Measurements from ENCODE around the gene GRAP2. TPM values are rescaled to one million over a fixed set of nuclear protein-coding genes. Genes with fewer than 3 reads are reported as not detected.

Gene GRAP2
- polyA plus RNA-seq, 1 of the 3 experiments (the other 2 are of a cell fraction), result 0.13 TPM

GRCh38 chr22:39938509-39939111 is 37.7 kb downstream of the GRAP2 start:
- Histone ChIP-seq H3K27ac (ENCODE audit: low read depth in 2 of 2, low read length in 1 of 2) (no peak overlapping the region), H3K4me1 (ENCODE audit: control insufficient read depth in 1 of 2, insufficient read depth in 2 of 2, low read depth in 1 of 2, low read length in 1 of 2) (no peaks in the 10 kb centered on the region), H3K27me3 (ENCODE audit: insufficient read depth) (no peaks in the 10 kb centered on the region), H3K4me3 (ENCODE audit: low read depth in 2 of 2, low read length in 1 of 2) (no peak overlapping the region), H2AFZ (ENCODE audit: low read depth) (no peak overlapping the region), H3K9me3 (no peaks in the 10 kb centered on the region), H3K36me3 (replicated peaks in 1 of 2; ENCODE audit: control insufficient read depth in 1 of 2, insufficient read depth in 2 of 2, low read length in 1 of 2) (no peaks in the 10 kb centered on the region), H3K79me2 (ENCODE audit: insufficient read depth) (no peaks in the 10 kb centered on the region), H3K9ac (no peak overlapping the region), H3K9me2 (no peaks in the 10 kb centered on the region), H3F3A (replicated peaks; ENCODE audit: insufficient read depth) (no peaks in the 10 kb centered on the region), H3K4me2 (no peak overlapping the region), H4K20me1 (ENCODE audit: insufficient read depth) (no peaks in the 10 kb centered on the region)
- CTCF ChIA-PET, result no interaction called here
- TF ChIP-seq EZH2phosphoT487 (IDR thresholded peaks at IDR 0.05; ENCODE audit: borderline replicate concordance, low read depth), result no peak
- TF ChIP-seq JUND (IDR thresholded peaks at IDR 0.05), result no peak
- no peak for TF ChIP-seq FOSL2 (IDR thresholded peaks at IDR 0.05; ENCODE audit: borderline replicate concordance, low read depth)
- no peak for TF ChIP-seq NFIC (IDR thresholded peaks at IDR 0.05; ENCODE audit: borderline replicate concordance)
- no peak for TF ChIP-seq USF1 (IDR thresholded peaks at IDR 0.05; ENCODE audit: borderline replicate concordance, low read depth)
- TF ChIP-seq ZBTB33 (IDR thresholded peaks at IDR 0.05; ENCODE audit: borderline replicate concordance, low read depth), result no peak
- no peak for TF ChIP-seq FOXM1 (IDR thresholded peaks at IDR 0.05; ENCODE audit: low read depth)
- TF ChIP-seq REST (IDR thresholded peaks at IDR 0.05; ENCODE audit: low read depth, low read length), result no peak
- no peak for TF ChIP-seq SIN3A (IDR thresholded peaks at IDR 0.05; ENCODE audit: borderline replicate concordance, low read depth, low read length)
- no peak for TF ChIP-seq NRF1 (IDR thresholded peaks at IDR 0.05; ENCODE audit: low read depth, low read length)
- DNase-seq, result no peak
- WGBS (ENCODE audit: low lambda C conversion rate), result 48% methylated on average over 4 of the region's 14 CpGs
- POLR2A ChIA-PET, result no interaction called here

GRCh38 chr22:39939830-39940229 is 38.9 kb downstream of the GRAP2 start:
- no peak overlapping the region for H3K4me3 ChIP-seq (ENCODE audit: low read depth in 2 of 2, low read length in 1 of 2)
- H3K4me2 ChIP-seq, result no peak overlapping the region
- H2AFZ ChIP-seq (ENCODE audit: low read depth), result no peak overlapping the region
- DNase-seq, result no peak
- WGBS (ENCODE audit: low lambda C conversion rate), result 73% methylated on average over 1 of the region's 3 CpGs
- TF ChIP-seq JUND (IDR thresholded peaks at IDR 0.05), result no peak
- no peaks in the 10 kb centered on the region for H3K9me3 ChIP-seq
- H3K27me3 ChIP-seq (ENCODE audit: insufficient read depth), result no peaks in the 10 kb centered on the region
- H3K4me1 ChIP-seq (ENCODE audit: control insufficient read depth in 1 of 2, insufficient read depth in 2 of 2, low read depth in 1 of 2, low read length in 1 of 2), result no peaks in the 10 kb centered on the region
- H3F3A ChIP-seq (replicated peaks; ENCODE audit: insufficient read depth), result no peaks in the 10 kb centered on the region
- no peak overlapping the region for H3K9ac ChIP-seq
- no peaks in the 10 kb centered on the region for H3K79me2 ChIP-seq (ENCODE audit: insufficient read depth)
- ChIA-PET CTCF (no interaction called here), POLR2A (no interaction called here)
- no peaks in the 10 kb centered on the region for H4K20me1 ChIP-seq (ENCODE audit: insufficient read depth)
- H3K27ac ChIP-seq (ENCODE audit: low read depth in 2 of 2, low read length in 1 of 2), result no peak overlapping the region
- H3K9me2 ChIP-seq, result no peaks in the 10 kb centered on the region
- no peaks in the 10 kb centered on the region for H3K36me3 ChIP-seq (replicated peaks in 1 of 2; ENCODE audit: control insufficient read depth in 1 of 2, insufficient read depth in 2 of 2, low read length in 1 of 2)
